ENCODE data around the gene GCLM. TPM values are rescaled to one million over a fixed set of nuclear protein-coding genes. Genes with fewer than 3 reads are reported as not detected.
A peak's percentile ranks its signal among the peaks of the same experiment; 100 is the strongest.

The GCLM gene, protein sequence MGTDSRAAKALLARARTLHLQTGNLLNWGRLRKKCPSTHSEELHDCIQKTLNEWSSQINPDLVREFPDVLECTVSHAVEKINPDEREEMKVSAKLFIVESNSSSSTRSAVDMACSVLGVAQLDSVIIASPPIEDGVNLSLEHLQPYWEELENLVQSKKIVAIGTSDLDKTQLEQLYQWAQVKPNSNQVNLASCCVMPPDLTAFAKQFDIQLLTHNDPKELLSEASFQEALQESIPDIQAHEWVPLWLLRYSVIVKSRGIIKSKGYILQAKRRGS
- total RNA-seq (2021; ENCODE audit: unreplicated experiment) (33.7 TPM), Bru-seq, nascent RNA (percentile 91 among the genes with signal in this experiment), BruChase-seq, experiment 1, labeled RNA remaining after a 2-hour chase (percentile 93 among the genes with signal in this experiment), BruChase-seq, experiment 2, labeled RNA remaining after a 6-hour chase (percentile 95 among the genes with signal in this experiment)
- 19.1 TPM for polyA plus RNA-seq (2012; ENCODE audit: insufficient read length)
- long read RNA-seq, full-length matches to known transcripts = 122 of 147 reads
- long read RNA-seq, partial matches to known transcripts = 1 of 147 reads
- long read RNA-seq, other reads (novel, unspliced or antisense) = 24 of 147 reads

DNA sequence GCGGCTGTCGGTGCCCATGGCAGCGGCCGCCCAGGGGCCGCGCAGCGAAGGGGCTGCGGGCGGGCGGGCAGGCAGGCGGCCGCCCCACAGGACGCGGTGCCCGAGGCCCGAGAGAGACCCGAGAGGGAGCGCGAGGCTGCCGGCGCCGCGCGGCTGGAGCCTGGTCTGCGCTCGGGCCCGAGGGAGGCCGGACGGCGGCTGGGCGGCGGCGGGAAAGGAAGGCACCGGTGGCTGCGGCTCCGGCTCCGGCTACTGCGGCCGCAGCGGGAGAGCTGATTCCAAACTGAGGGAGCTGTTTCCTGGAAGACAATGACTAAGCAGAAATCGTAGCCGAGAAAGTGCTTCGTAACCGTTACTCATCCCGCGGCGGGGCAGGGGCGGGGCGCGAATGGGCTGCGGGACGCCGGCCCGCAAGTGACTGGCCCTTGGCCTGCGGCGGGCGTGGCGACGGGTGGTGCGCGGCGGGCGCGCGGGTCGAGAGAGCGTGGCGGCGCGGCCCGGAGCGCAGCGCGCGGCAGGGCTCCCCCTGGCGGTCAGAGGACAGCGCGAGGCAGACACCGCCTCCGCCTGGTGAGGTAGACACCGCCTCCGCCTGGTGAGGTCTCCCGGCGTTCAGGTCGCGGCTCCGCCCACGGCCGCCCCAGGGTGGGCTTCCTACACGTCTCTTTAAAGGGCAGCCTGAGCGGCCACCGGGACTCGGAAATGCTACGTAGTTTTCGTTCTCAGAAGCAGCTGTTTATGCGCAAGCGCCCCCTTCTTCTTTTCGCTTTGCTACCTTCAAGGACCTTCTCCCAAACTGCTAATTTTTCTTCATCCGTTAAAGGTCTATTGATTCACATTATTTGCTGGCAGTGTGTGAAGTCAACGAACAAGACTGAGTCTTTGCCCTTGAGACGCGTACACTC lies at the start of gene GCLM:
Gene GCLM, minus strand, starts transcription at position 285 of the 905 bp plus-strand sequence. Its CDS starts 267 bp downstream, at position 18.
- Histone ChIP-seq H3K4me3 (ENCODE audit: low read depth in 2 of 2, low read length in 2 of 2) (peak within 1 kb of the TSS; percentile 82 to 87), H3K27ac (ENCODE audit: low read length) (peak within 1 kb of the TSS; percentile 88), H3K4me1 (ENCODE audit: control insufficient read depth, insufficient read depth, low read length) (peaks cover 25% of the 10 kb centered on the region), H3K36me3 (ENCODE audit: control insufficient read depth, insufficient read depth, low read length) (peaks cover 2% of the 10 kb centered on the region; the same call in 1 of the 2 replicates), H3K9me3 (ENCODE audit: control insufficient read depth, insufficient read depth, low read depth, low read length) (no peaks in the 10 kb centered on the region), H3K27me3 (ENCODE audit: control insufficient read depth, insufficient read depth, low read length) (no peaks in the 10 kb centered on the region)
- in situ Hi-C loops (cut with HindIII; ENCODE audit: low pct_unique_long_range_greater_than_20kb, low sequenced_read_pairs) = no loop called here
- POLR2A ChIA-PET = interaction anchor here (0.6 to 0.7 kb wide), 3 partner anchors 332 to 1506 kb away, joined by 3 to 6 read pairs (median 5); no protein-coding TSS in a partner anchor
- intact Hi-C loops (cut with micrococcal nuclease; ENCODE audit: unreplicated experiment) = no loop called here
- CTCF ChIA-PET = interaction anchor here (1.2 kb wide), 1 partner anchor 427 kb away, joined by 3 read pairs; no protein-coding TSS in a partner anchor
- peak; percentile 58 for DNase-seq (ENCODE audit: low read depth, low spot score)
- TF ChIP-seq REST (IDR thresholded peaks at IDR 0.05; ENCODE audit: insufficient read depth in 1 of 2, low read depth in 2 of 2, low read length in 1 of 2) (no peak), POLR2AphosphoS5 (IDR thresholded peaks at IDR 0.05; ENCODE audit: low read depth, low read length) (peak; percentile 47; the same call in 1 of the 2 replicates), TCF7L2 (IDR thresholded peaks at IDR 0.05; ENCODE audit: low read depth, low read length) (peak; percentile 43; the same call in 1 of the 2 replicates), CTCF (IDR thresholded peaks at IDR 0.05) (peak; percentile 97), SIN3A (IDR thresholded peaks at IDR 0.05; ENCODE audit: borderline replicate concordance, insufficient read depth, low read depth, low read length) (peak; percentile 67; the same call in 1 of the 2 replicates)
- peak; percentile 96 for ATAC-seq
- no TSS peak for BruUV-seq (replicated peaks)

DNA sequence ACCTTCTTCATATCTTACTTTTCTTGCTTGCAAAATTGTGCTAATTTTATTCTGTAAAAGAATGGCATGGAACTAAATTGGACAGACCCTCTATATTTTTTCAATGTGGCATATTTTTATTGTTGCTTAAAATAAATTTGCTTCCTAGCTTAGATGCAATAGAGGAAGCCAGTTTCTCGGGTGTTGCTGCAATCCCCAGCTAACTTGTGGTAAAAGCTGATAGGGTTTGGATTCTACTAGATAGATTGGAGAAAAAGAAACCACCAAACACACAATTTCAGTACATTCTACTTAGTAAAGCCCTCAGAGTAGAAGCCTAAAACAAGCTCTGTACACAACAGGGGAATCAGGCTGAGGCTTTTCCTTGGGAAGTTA lies 49.5 kb upstream of the GCLM start:
- in situ Hi-C loops (cut with HindIII; ENCODE audit: low pct_unique_long_range_greater_than_20kb, low sequenced_read_pairs) = no loop called here
- no TSS peak for BruUV-seq (replicated peaks)
- DNase-seq (ENCODE audit: low read depth, low spot score) (no peak), ATAC-seq (no peak)
- ChIA-PET CTCF (no interaction called here), POLR2A (no interaction called here)
- Histone ChIP-seq H3K36me3 (ENCODE audit: control insufficient read depth, insufficient read depth, low read length) (no peaks in the 10 kb centered on the region), H3K27ac (ENCODE audit: low read length) (no peak overlapping the region), H3K27me3 (ENCODE audit: control insufficient read depth, insufficient read depth, low read length) (no peaks in the 10 kb centered on the region; the same call in 1 of the 2 replicates), H3K9me3 (ENCODE audit: control insufficient read depth, insufficient read depth, low read depth, low read length) (no peaks in the 10 kb centered on the region), H3K4me1 (ENCODE audit: control insufficient read depth, insufficient read depth, low read length) (no peaks in the 10 kb centered on the region), H3K4me3 (ENCODE audit: low read depth in 2 of 2, low read length in 2 of 2) (no peak overlapping the region)
- intact Hi-C loops (cut with micrococcal nuclease; ENCODE audit: unreplicated experiment) = no loop called here
- TF ChIP-seq TCF7L2 (IDR thresholded peaks at IDR 0.05; ENCODE audit: low read depth, low read length) (no peak), SIN3A (IDR thresholded peaks at IDR 0.05; ENCODE audit: borderline replicate concordance, insufficient read depth, low read depth, low read length) (no peak), POLR2AphosphoS5 (IDR thresholded peaks at IDR 0.05; ENCODE audit: low read depth, low read length) (no peak), REST (IDR thresholded peaks at IDR 0.05; ENCODE audit: insufficient read depth in 1 of 2, low read depth in 2 of 2, low read length in 1 of 2) (no peak), CTCF (IDR thresholded peaks at IDR 0.05) (no peak)
